Measurements from ENCODE around the gene CDKAL1.
"Not testable (repeated sequence)": the region's sequence is repeated elsewhere in the genome, so short reads cannot be mapped to it uniquely, and the experiment has no call there.

Gene CDKAL1

DNA sequence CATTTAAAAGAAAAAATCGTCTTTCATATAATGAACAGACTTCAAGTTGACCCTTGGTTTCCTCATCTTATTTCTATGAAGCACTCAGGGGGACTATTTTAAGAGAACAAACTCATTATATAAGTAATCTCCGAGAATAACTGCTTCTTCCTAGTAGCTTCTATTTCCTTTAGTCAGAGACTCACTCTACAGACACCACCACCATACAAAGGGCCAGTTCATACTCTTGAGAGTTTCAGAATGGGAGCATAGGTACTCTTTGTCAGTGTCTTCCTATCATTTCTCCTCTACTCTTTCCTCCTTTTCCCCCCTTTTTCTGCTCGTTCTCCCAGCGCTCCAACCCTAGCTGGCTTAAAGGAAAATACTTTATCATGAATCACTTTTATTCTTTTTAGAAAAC lies 104.9 kb downstream of the CDKAL1 start:
- DNase-seq (ENCODE audit: low read depth) = no peak

GRCh38 chr6:20640181-20640580 lies 105.9 kb downstream of the CDKAL1 start:
- DNase-seq (ENCODE audit: low read depth) = no peak

DNA sequence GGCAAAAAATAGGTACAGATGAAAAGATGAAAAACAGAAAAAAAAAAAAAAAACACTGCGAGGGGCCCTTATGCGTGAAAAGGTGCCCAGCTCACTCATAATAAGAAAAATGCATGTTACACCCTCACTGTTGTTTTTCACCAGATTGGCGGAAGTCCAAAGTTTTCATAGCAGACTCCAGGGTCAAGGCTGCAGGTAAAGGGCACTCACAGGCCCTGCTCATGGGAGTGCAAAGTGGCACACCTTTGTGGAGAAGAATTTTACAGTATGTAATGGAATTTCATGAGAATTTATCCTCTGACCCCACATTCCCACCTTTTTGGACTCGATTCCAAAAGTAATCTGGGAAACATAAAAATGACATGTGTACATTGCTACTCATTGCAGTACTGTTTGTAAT lies 108.2 kb downstream of the CDKAL1 start:
- DNase-seq (ENCODE audit: low read depth) = no peak

DNA sequence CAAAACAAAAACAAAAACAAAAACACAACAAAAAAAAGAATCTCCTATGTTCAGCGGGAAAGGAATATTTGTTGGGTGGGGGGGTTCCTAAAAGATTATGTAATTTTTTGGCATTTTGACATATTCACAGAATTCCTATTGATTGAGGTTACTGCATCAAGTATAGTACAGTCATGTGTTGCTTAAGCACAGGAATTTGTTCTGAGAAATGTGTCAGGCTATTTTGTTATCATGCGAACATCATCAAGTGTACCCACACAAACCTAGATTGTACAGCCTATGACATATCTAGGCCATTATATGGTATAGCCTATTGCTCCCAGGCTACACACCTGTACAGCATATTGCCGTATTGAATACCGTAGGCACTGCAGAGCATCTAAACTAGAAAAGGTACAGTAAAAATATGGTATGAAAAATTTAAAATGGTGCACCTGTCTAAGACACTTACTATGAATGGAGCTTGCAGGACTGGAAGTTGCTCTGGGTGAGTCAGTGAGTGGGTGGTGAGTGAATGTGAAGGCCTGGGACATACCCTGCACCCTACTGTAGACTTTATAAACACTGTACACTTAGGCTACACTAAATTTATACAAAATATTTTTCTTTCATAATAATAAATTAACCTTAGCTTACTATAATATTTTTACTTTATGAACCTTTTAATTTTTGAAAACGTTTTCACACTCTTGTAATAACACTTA lies 110.6 kb downstream of the CDKAL1 start:
- no peak for DNase-seq (ENCODE audit: low read depth)

DNA sequence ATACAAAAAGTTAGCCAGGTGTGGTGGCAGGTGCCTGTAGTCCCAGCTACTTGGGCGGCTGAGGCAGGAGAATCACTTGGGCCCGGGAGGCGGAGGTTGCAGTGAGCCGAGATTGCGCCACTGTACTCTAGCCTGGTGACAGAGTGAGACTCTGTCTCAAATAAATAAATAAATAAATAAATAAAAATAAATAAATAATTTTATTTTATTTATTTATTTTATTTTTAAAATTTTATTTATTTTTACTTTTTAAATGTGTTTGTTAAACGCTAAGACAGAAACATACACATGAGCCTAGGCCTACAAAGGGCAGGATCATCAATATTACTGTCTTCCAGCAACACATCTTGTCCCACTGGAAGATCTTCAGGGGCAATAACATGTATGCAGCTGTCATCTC lies 111.3 kb downstream of the CDKAL1 start:
- DNase-seq (ENCODE audit: low read depth) = not testable (repeated sequence)

GRCh38 chr6:20647585-20647984 lies 113.3 kb downstream of the CDKAL1 start:
- no peak for DNase-seq (ENCODE audit: low read depth)

DNA sequence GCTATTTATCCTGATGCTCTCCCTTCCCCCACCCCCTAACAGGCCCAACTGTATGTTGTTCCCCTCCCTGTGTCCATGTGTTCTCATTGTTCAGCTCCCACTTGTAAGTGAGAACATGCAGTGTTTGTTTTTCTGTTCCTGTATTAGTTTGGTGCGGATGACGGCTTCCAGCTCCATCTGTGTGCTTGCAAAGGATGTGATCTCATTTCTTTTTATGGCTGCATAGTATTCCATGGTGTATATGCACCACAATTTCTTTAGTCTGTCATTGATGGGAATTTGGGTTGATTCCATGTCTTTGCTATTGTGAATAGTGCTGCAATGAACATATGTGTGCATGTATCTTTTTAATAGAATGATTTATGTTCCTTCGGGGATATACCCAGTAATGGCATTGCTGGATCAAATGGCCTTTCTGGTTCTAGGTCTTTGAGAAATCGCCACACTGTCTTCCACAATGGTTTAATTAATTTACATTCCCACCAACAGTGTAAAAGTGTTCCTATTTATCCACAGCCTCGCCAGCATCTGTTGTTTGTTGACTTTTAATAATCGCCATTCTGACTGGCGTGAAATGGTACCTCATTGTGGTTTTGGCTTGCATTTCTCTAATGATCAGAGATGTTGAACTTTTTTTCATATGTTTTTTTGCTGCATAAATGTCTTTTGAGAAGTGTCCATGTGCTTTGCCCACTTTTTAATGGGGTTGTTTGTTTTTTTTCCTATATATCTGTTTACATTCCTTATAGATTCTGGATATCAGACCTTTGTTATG lies 115.6 kb downstream of the CDKAL1 start:
- DNase-seq (ENCODE audit: low read depth) = not testable (repeated sequence)

DNA sequence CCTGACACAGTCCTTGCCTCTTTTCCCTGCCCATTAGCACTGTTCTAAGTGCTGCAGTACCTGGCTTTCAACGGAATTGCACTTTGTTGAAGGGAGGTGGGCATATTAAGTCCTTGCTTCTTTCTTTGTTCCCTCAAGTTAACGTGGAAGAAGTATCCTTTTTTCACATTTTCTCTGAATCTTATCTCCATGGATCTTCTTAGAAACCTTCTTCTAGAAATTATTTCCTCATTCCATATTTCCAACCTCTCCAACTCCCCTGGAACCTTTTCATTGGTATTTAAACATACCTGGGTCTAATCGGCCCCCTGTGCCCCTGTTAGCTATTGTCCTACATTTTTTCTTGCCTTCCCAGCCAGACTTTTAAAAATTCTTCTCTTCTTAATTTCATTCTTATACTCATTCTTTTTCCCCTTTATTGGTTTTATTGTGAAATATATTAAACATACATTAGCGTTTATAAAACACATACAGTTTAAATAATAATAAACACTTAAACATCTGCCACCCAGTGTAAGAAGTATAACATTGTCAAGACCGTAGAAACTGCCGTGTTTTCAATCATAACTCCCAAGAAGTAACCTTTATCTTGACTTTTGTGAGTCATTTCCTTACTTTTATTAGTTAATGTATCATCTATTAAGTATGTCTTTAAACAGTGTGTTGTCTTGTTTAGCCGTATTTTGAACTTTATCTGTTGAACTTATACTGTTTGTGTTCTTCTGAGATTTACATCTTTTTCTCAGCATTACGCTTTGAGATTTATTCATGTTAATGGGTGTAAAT lies 118.2 kb downstream of the CDKAL1 start:
- no peak for DNase-seq (ENCODE audit: low read depth)

DNA sequence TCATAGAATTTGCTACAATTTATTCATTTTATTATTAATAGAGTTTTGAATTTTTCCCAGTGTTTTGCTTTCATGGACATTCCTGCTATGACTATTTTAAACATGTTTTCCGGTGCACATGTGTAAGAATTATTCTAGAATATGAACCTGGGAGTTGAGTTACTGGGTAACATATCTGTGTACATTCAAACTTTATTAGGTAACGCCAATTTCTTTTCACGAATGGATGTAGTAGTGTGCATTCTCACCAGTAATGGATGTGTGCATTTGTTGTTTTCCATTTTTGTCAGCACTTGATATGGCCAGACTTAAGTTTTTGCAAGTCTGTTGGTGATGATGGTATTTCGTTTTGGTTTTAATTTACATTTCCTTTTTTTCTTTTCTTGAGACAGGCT lies 118.8 kb downstream of the CDKAL1 start:
- no peak for DNase-seq (ENCODE audit: low read depth)

GRCh38 chr6:20655317-20655716 lies 121.1 kb downstream of the CDKAL1 start:
- no peak for DNase-seq (ENCODE audit: low read depth)

DNA sequence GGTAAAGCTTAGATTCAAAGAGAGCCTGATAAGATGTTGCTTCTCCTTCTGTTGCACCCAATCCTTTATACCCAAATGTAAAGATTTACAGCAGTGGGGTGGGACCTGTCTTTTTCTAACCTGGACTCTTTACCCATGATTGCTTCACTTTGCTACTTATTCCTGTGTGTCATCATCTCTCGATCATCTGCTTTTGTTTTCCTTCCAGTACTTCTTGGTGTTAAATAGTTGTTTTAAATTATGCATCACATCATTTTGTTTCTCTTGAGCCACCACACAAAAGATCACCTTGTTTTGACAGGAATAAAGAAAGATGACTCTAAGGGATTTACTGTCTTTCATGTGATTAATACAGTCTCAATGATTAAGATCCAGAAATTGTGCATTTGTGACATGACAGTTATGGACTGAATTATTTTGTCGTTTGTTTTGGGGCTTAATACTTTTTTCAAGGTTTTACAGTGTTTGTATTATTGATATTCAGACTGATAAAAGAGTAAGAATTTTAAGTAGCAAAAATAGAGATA lies 123.1 kb downstream of the CDKAL1 start:
- DNase-seq (ENCODE audit: low read depth) = no peak

- no peak for DNase-seq (ENCODE audit: low read depth)
These were observed 123.8 kb downstream of the CDKAL1 start for GRCh38 chr6:20658053-20658452.

GRCh38 chr6:20658516-20658915 lies 124.3 kb downstream of the CDKAL1 start:
- no peak for DNase-seq (ENCODE audit: low read depth)

GRCh38 chr6:20660534-20660933 lies 126.3 kb downstream of the CDKAL1 start:
- DNase-seq (ENCODE audit: low read depth) = no peak

GRCh38 chr6:20661721-20662120 lies 127.5 kb downstream of the CDKAL1 start:
- no peak for DNase-seq (ENCODE audit: low read depth)

GRCh38 chr6:20664250-20664649 lies 130.0 kb downstream of the CDKAL1 start:
- DNase-seq (ENCODE audit: low read depth) = no peak

DNA sequence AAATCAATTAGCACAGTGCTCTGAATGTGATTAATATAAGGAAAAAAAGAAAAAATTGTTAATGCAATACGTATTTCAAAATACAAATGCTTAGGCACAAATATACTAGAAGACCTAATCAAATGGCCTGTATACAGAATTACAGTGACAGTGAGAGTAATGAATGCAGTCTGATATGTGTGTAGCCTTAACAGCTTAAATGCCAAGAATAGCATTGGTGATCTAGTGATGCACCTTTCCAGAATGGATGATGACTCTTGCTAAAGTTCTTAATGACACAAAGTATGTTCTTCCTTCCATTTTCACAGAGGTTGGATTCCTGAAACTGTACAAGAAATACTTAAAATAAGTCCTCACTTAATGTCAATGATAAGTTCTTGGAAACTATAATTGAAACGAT lies 131.0 kb downstream of the CDKAL1 start:
- DNase-seq (ENCODE audit: low read depth) = no peak

- DNase-seq (ENCODE audit: low read depth) = no peak
These were observed 135.5 kb downstream of the CDKAL1 start for GRCh38 chr6:20669571-20670314.

DNA sequence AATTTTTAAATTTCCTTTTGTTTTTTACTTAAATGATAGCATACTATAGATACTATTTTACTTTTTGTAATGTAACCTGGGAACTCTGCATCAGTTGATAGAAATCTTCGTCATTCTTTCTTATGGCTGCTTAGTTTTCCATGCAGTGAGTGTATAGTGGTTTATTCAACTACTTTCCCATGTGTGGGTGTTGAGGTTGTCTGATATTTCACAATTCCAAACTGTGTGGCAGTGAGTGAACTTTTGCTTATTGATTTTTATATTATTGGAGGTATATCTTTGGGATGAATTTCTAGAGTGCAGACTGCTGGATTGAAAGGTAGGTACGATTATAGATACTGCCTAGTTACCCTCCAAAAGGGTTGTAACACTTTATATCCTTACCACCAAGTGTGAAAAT lies 136.5 kb downstream of the CDKAL1 start:
- DNase-seq (ENCODE audit: low read depth) = no peak

- no peak for DNase-seq (ENCODE audit: low read depth)
These were observed 137.8 kb downstream of the CDKAL1 start for GRCh38 chr6:20672038-20672437.

DNA sequence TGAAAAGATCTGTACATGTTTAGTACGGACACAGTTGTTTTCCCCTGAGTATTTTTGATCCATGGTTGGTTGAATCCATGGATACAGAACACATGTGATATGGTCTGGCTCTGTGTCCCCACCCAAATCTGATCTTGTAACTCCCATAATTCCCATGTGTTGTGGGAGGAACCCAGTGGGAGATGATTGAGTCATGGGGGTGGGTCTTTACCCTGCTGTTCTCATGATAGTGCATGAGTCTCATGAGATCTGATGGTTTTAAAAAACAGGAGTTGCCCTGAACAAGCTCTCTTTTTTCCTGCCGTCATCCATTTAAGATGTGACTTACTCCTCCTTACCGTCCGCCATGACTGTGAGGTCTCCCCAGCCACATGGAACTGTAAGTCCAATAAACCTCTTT lies 139.2 kb downstream of the CDKAL1 start:
- DNase-seq (ENCODE audit: low read depth) = no peak

DNA sequence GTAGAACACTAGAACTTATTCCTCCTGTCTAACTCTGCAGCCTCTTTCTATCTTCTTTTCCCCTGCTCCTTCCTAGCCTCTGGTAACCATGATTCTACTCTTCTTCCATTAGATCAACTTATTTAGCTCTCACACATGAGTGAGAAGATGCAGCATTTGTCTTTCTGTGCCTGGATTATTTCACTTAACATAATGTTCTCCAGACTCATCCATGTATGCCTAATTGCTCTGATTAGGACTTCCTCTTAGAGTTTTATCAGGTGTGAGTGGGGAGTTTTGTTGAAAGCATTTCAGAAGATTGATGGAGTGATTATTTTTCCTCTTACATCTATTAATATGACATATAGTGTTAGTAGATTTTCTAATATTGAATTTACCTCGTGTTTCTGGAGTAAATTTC lies 140.4 kb downstream of the CDKAL1 start:
- no peak for DNase-seq (ENCODE audit: low read depth)

Measured in HS-5 (cell line).